ENCODE data around the gene APBA2.

APBA2 gene

GRCh38 chr15:29086001-29086400, 200.2 kb downstream of the APBA2 start:
- DNase-seq (ENCODE audit: low read depth in 2 of 2) = no peak

- DNase-seq (ENCODE audit: low read depth in 2 of 2) = no peak
Measured at GRCh38 chr15:29086891-29087290, 201.1 kb downstream of the APBA2 start.

GRCh38 chr15:29087521-29088285, 201.9 kb downstream of the APBA2 start:
- no peak for DNase-seq (ENCODE audit: low read depth in 2 of 2)

GRCh38 chr15:29088666-29089065, 202.9 kb downstream of the APBA2 start:
- DNase-seq (ENCODE audit: low read depth in 2 of 2) = no peak

- DNase-seq (ENCODE audit: low read depth in 2 of 2) = no peak
Measured at GRCh38 chr15:29089731-29090616, 204.2 kb downstream of the APBA2 start.

GRCh38 chr15:29090617-29091466, 205.1 kb downstream of the APBA2 start:
- DNase-seq (ENCODE audit: low read depth in 2 of 2) = peak; percentile 32 to 49

- DNase-seq (ENCODE audit: low read depth in 2 of 2) = no peak
Measured at GRCh38 chr15:29091666-29092065, 205.9 kb downstream of the APBA2 start.

- no peak for DNase-seq (ENCODE audit: low read depth in 2 of 2)
Measured at GRCh38 chr15:29092376-29093064, 206.7 kb downstream of the APBA2 start.

- no peak for DNase-seq (ENCODE audit: low read depth in 2 of 2)
Measured at GRCh38 chr15:29093065-29093435, 207.3 kb downstream of the APBA2 start.

GRCh38 chr15:29093696-29094343, 208.0 kb downstream of the APBA2 start:
- no peak for DNase-seq (ENCODE audit: low read depth in 2 of 2)

- DNase-seq (ENCODE audit: low read depth in 2 of 2) = no peak
Measured at GRCh38 chr15:29094711-29095110, 208.9 kb downstream of the APBA2 start.

GRCh38 chr15:29095746-29096145, 210.0 kb downstream of the APBA2 start:
- no peak for DNase-seq (ENCODE audit: low read depth in 2 of 2)

GRCh38 chr15:29097168-29097567, 211.4 kb downstream of the APBA2 start:
- DNase-seq (ENCODE audit: low read depth in 2 of 2) = no peak

GRCh38 chr15:29097971-29098370, 212.2 kb downstream of the APBA2 start:
- no peak for DNase-seq (ENCODE audit: low read depth in 2 of 2)

GRCh38 chr15:29098652-29099051, 212.9 kb downstream of the APBA2 start:
- no peak for DNase-seq (ENCODE audit: low read depth in 2 of 2)

- no peak for DNase-seq (ENCODE audit: low read depth in 2 of 2)
Measured at GRCh38 chr15:29099131-29099880, 213.5 kb downstream of the APBA2 start.

- DNase-seq (ENCODE audit: low read depth in 2 of 2) = no peak
Measured at GRCh38 chr15:29100486-29101000, 214.8 kb downstream of the APBA2 start.

GRCh38 chr15:29101491-29101890, 215.7 kb downstream of the APBA2 start:
- no peak for DNase-seq (ENCODE audit: low read depth in 2 of 2)

- DNase-seq (ENCODE audit: low read depth in 2 of 2) = peak; percentile 46 to 60
Measured at GRCh38 chr15:29102173-29102794, 216.5 kb downstream of the APBA2 start.

Data from stimulated activated CD4-positive, alpha-beta T cell treated with anti-CD3 and anti-CD28 coated beads, Interleukin-4, amount 100 ng/mL, for 48 hours (primary cell).